HG03439 (cell line): ENCODE results near the gene IRF2BPL.
"Not testable (repeated sequence)": the region's sequence is repeated elsewhere in the genome, so short reads cannot be mapped to it uniquely, and the experiment has no call there.

Experiments
- ATAC-seq: cut with Tn5 transposase; IDR thresholded peaks from one replicate; pipeline ENCODE4 v1.9.1; 2021; ENCODE audit warnings: mild to moderate bottlenecking, moderate library complexity; ENCODE audit not compliant: unreplicated experiment

The IRF2BPL gene

GRCh38 chr14:77036484-77037214 is 8.1 kb upstream of the IRF2BPL start:
- no peak for ATAC-seq

DNA sequence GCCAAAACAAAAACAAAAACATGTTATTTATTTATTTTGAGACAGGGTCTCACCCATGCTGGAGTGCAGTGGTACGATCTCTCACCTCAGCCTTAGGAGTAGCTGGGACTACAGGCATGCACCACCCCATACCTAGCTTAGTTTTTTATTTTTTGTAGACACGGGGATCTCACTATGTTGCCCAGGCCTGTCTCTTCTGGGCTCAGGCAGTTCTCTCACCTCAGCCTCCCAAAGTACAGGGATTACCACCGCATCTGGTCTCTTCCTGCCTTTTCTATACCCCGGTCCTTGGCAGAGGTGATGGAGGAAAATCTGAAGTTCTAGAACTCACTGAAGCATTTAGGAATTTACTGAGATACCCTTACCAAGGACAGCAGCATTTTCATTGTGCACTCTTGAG is 6.8 kb upstream of the IRF2BPL start:
- ATAC-seq = no peak

DNA sequence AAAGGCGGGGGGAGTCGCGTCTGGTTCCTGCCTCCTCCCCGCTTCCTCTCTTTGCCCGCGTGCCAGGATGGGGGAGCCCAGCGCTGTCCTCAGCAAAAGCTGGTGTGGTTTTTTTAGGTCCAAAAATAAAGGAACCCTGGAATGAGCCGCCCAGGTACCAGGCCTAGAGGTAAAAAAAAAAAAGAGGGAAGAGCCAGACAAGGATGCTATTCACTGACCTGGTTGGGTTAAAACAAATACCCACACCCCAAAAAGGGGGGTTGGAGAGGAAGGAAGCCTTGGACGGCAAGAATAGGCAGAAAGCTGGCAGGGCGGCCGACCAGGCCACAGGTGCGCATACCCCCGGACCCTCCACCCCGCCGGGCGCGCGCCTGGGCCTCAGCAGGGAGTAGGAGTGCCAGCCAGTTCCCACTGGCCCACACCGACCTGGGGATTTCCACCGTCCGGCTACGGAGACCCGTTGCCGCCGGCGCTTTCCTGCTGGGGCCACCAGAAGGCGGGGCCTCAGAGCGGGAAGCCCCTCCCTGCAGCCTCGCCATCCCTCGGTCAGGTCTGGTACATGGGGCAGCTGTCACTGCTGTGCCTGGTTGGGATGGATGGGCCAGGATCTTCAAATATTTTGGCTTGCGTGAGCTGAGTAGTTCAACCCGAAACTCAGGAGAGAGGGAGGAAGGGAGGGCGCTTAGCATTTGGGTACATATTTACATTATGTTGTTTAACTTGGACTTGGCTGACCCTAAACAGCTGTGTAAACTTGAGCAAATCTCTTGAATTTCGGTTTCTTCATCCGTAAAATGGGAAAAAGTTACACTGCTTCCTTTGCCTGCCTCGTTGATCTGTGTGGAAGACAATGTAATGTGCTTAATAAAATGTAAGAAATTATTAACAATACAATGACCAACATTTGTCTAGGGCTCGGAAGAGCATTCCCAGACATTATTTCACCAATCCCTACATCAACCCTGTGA is 5.4 kb upstream of the IRF2BPL start:
- ATAC-seq = peak; percentile 68

GRCh38 chr14:77032844-77033621 is 4.5 kb upstream of the IRF2BPL start:
- peak; percentile 14 for ATAC-seq

- ATAC-seq = no peak
Measured at GRCh38 chr14:77032491-77032843, 4.0 kb upstream of the IRF2BPL start.

DNA sequence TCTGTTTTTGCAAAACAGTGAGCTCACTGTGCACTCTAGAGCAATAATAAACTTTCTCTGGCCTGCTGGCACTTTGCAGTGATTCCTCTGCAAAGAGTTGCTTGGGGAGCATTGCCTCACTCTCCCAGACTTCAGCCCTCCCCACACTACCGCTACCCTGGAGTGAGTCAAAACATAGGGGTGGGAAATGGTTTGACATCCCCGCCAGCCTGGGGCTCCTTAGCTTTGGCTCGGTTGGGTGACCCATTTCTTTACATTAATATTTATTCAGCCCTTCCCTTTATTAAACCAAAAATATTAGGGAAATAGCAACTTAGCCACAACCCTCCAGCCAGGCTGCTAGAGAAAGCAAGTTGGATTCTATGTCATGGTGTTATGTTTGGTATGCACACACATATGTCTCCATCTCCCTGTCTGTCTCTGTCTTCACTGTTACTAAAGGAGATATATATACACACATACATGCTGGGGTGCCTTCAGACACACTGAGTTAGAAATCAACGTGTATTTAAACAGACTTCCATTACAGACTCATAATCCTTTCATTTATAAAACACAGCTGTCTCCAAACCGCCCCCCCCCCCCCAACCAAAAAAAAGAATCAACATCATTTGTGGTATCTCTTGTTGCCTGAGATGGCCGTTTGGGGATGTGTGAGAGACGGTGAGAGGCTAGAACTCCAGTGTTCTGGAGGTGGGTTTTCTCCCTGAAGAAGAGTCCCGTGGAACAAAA is 3.4 kb upstream of the IRF2BPL start:
- ATAC-seq = no peak

GRCh38 chr14:77027538-77028383 is 747 bp downstream of the IRF2BPL start:
- ATAC-seq = peak; percentile 35

GRCh38 chr14:77026930-77027537 is 1.5 kb downstream of the IRF2BPL start:
- ATAC-seq = peak; percentile 8

- no peak for ATAC-seq
Measured at GRCh38 chr14:77026166-77026929, 2.2 kb downstream of the IRF2BPL start.

GRCh38 chr14:77025744-77026165 is 2.8 kb downstream of the IRF2BPL start:
- ATAC-seq = no peak

DNA sequence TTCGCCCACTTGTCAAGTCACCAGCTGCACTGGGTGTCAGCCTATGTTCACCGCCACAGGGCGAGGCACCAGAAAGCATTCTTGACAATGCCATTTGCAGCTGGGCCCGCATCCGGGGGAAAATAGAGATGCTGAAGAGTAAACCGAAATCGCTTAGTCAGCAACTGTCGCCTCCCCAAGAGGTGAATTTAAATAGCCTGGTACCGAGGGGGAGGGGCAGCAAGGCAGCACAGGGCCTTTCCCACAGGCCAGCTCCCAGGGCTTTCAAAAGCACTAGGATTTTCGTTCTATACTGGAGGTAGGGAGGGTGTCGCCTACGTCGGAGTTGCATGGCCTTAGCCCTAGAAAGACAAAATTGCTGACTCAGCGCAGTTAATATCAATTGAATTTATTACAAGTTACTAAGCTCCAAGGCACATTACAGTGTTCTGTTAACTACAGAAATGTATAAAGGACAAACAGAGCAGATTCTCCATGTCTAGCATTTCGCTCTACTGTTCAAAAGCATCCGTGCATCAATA is 4.3 kb downstream of the IRF2BPL start:
- no peak for ATAC-seq

GRCh38 chr14:77023001-77023996 is 5.2 kb downstream of the IRF2BPL start:
- ATAC-seq = no peak

GRCh38 chr14:77022236-77022852 is 6.2 kb downstream of the IRF2BPL start:
- no peak for ATAC-seq

DNA sequence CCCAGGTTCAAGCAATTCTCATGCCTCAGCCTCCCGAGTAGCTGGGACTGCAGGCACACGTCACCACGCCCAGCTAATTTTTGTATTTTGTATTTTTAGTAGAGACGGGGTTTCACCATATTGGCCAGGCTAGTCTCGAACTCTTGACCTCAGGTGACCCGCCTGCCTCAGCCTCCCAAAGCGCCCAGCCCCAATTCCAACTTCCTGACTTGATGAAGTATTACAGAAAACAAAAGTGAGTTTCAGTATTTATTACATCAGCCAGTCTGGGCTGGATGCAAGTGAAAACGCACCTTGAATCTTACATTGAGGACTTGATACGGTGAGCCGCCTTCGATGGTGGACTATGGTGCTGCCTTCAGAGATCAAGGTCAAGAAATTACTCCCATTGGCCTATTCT is 7.1 kb downstream of the IRF2BPL start:
- ATAC-seq = not testable (repeated sequence)

GRCh38 chr14:77018785-77019184 is 9.7 kb downstream of the IRF2BPL start:
- no peak for ATAC-seq

- ATAC-seq = no peak
Measured at GRCh38 chr14:77017666-77018065, 10.8 kb downstream of the IRF2BPL start.

- ATAC-seq = no peak
Measured at GRCh38 chr14:77014734-77015133, 13.8 kb downstream of the IRF2BPL start.
